Measurements from ENCODE around the gene MEGF10. TPM values are rescaled to one million over a fixed set of nuclear protein-coding genes. Genes with fewer than 3 reads are reported as not detected.

MEGF10 gene
- total and polyA plus RNA-seq, 2 of the 8 experiments (the other 6 are each of a cell fraction or from before 2014, with no cell fraction given), result 38.2 to 53.1 TPM

GRCh38 chr5:127358284-127358683 lies 67.7 kb downstream of the MEGF10 start (continued):
- no peak for TF ChIP-seq RFX5 (IDR thresholded peaks at IDR 0.05; ENCODE audit: borderline replicate concordance, low read depth, low read length)
- no peak for TF ChIP-seq SIRT6 (IDR thresholded peaks at IDR 0.05; ENCODE audit: low read length)
- no peak for TF ChIP-seq TAF7 (optimal IDR thresholded peaks at IDR 0.05; ENCODE audit: borderline replicate concordance, low read depth, low read length)
- TF ChIP-seq BACH1 (IDR thresholded peaks at IDR 0.05; ENCODE audit: low read length), result no peak
- no peak for TF ChIP-seq EGR1 (IDR thresholded peaks at IDR 0.05; ENCODE audit: borderline replicate concordance, low read depth, low read length)
- TF ChIP-seq CBX5 (IDR thresholded peaks at IDR 0.05; ENCODE audit: low read depth, low read length), result no peak
- no peak for TF ChIP-seq KDM4A (IDR thresholded peaks at IDR 0.05; ENCODE audit: low read depth, low read length, severe bottlenecking)

Data from H1 (cell line).